IMR-90 (cell line): ENCODE data around the gene DTD1. TPM values are rescaled to one million over a fixed set of nuclear protein-coding genes. Genes with fewer than 3 reads are reported as not detected.

Experiments used
- ATAC-seq: fragments of 200-7000 bp; cut with Tn5 transposase; 2 replicates; pipeline ENCODE4 v1.9.1; 2020; ENCODE audit warnings: low read depth, mild to moderate bottlenecking, moderate library complexity
- BruUV-seq: library from RNA; stranded (reverse); fragments of 400-500 nt; replicated peaks from 2 replicates; lab custom pipeline; 2021; lab: Mats Ljungman, UMichigan
- CTCF ChIA-PET: fragments of 300-600 bp; formaldehyde crosslinking; extraction: SDS; loops from one replicate; lab custom pipeline; 2021; ENCODE audit warnings: antibody characterized with exemption; lab: Yijun Ruan, JAX
- POLR2A ChIA-PET: fragments of 300-600 bp; sonication (Branson Sonifier 250); formaldehyde crosslinking; loops from one replicate; lab custom pipeline; 2022; ENCODE audit warnings: antibody characterized with exemption; ENCODE audit not compliant: unreplicated experiment; lab: Charles Lee
- DNase-seq: peaks from one replicate; pipeline ENCODE4 v3.0.0; 2013
- H2AFZ ChIP-seq: replicated peaks from 2 replicates; pipeline ENCODE3; 2013; ENCODE audit warnings: low read length, mild to moderate bottlenecking; ENCODE audit not compliant: poor library complexity
- H2AK5ac ChIP-seq: 2 replicates; pipeline ENCODE4 v1.6.1; 2013; ENCODE audit warnings: low read depth, low read length, inconsistent platforms
- H2AK9ac ChIP-seq: replicated peaks from 2 replicates; pipeline ENCODE3; 2013; ENCODE audit warnings: mild to moderate bottlenecking, low read depth, low read length, moderate library complexity; ENCODE audit not compliant: poor library complexity
- H2BK120ac ChIP-seq: 2 replicates; pipeline ENCODE4 v1.6.1; 2013; ENCODE audit warnings: low read depth, low read length, inconsistent platforms
- H2BK15ac ChIP-seq: 3 replicates; pipeline ENCODE4 v1.6.1; 2013; ENCODE audit warnings: low read depth, low read length, inconsistent platforms
- H2BK20ac ChIP-seq: 2 replicates; pipeline ENCODE4 v1.6.1; 2013; ENCODE audit warnings: low read depth, mild to moderate bottlenecking, inconsistent platforms, low read length, moderate library complexity
- H2BK5ac ChIP-seq: 2 replicates; pipeline ENCODE4 v1.6.1; 2013; ENCODE audit warnings: mild to moderate bottlenecking, low read depth, low read length, inconsistent platforms; ENCODE audit not compliant: poor library complexity, severe bottlenecking
- H3K14ac ChIP-seq: replicated peaks from 2 replicates; pipeline ENCODE4 v1.6.1; 2013; ENCODE audit warnings: low read depth, low read length, inconsistent platforms
- H3K18ac ChIP-seq: 2 replicates; pipeline ENCODE4 v1.6.1; 2013; ENCODE audit warnings: low read depth, low read length, control low read depth
- H3K23ac ChIP-seq: 2 replicates; pipeline ENCODE4 v1.6.1; 2013; ENCODE audit warnings: low read depth, low read length, inconsistent platforms
- H3K27ac ChIP-seq: 2 replicates; pipeline ENCODE4 v1.5.1; 2013; ENCODE audit warnings: mild to moderate bottlenecking, control low read depth, low read length; ENCODE audit not compliant: insufficient read depth
- H3K27me3 ChIP-seq: 2 replicates; pipeline ENCODE4 v1.6.1; 2013; ENCODE audit warnings: low read length; ENCODE audit not compliant: control insufficient read depth, insufficient read depth
- H3K36me3 ChIP-seq: 2 replicates; pipeline ENCODE4 v1.6.1; 2013; ENCODE audit warnings: low read length, mixed read lengths; ENCODE audit not compliant: control insufficient read depth, insufficient read depth
- H3K4ac ChIP-seq: 2 replicates; pipeline ENCODE4 v1.6.1; 2013; ENCODE audit warnings: low read depth, low read length, inconsistent platforms
- H3K4me1 ChIP-seq: 2 replicates; pipeline ENCODE4 v1.6.1; 2013; ENCODE audit warnings: low read length, mixed read lengths; ENCODE audit not compliant: control insufficient read depth, insufficient read depth
- H3K4me2 ChIP-seq: 2 replicates; pipeline ENCODE4 v1.6.1; 2013; ENCODE audit warnings: low read depth, mild to moderate bottlenecking, control low read depth, low read length, moderate library complexity
- H3K4me3 ChIP-seq: 2 replicates; pipeline ENCODE4 v1.5.1; 2013; ENCODE audit warnings: low read depth, mild to moderate bottlenecking, control low read depth, low read length, moderate library complexity; ENCODE audit not compliant: insufficient read depth
- H3K56ac ChIP-seq: 2 replicates; pipeline ENCODE4 v1.6.1; 2013; ENCODE audit warnings: low read length, inconsistent platforms; ENCODE audit not compliant: insufficient read depth; ENCODE audit errors: extremely low read depth
- H3K79me1 ChIP-seq, 2 experiments: 2 replicates each; pipeline ENCODE4 v1.6.1; 2013; ENCODE audit warnings: low read length in 2 of 2, inconsistent platforms in 1 of 2, low read depth in 1 of 2
- H3K9ac ChIP-seq: 2 replicates; pipeline ENCODE4 v1.6.1; 2013; ENCODE audit warnings: low read depth, low read length, control low read depth
- H3K9me1 ChIP-seq: 2 replicates; pipeline ENCODE4 v1.6.1; 2013; ENCODE audit warnings: low read length, inconsistent platforms; ENCODE audit not compliant: insufficient read depth
- H3K9me3 ChIP-seq: 2 replicates; pipeline ENCODE4 v1.6.1; 2013; ENCODE audit warnings: low read length; ENCODE audit not compliant: control insufficient read depth, insufficient read depth
- H4K20me1 ChIP-seq: 2 replicates; pipeline ENCODE4 v1.6.1; 2013; ENCODE audit warnings: low read length, inconsistent platforms; ENCODE audit not compliant: insufficient read depth
- H4K5ac ChIP-seq: 2 replicates; pipeline ENCODE4 v1.6.1; 2013; ENCODE audit warnings: mild to moderate bottlenecking, low read depth, low read length, control low read depth
- H4K8ac ChIP-seq, 2 experiments: 2 replicates each; pipeline ENCODE4 v1.6.1; 2013; ENCODE audit warnings: low read depth in 2 of 2, low read length in 2 of 2, control low read depth in 1 of 2, inconsistent platforms in 1 of 2
- H4K91ac ChIP-seq: 2 replicates; pipeline ENCODE4 v1.6.1; 2013; ENCODE audit warnings: low read depth, low read length, inconsistent platforms; ENCODE audit not compliant: insufficient read depth
- BHLHE40 ChIP-seq: fragments of 150-350 bp; IDR thresholded peaks from 2 replicates; pipeline ENCODE4 v1.6.1; 2016; ENCODE audit warnings: mild to moderate bottlenecking, low read depth, low read length
- CEBPB ChIP-seq: IDR thresholded peaks from 2 replicates; pipeline ENCODE4 v1.6.1; 2012; ENCODE audit warnings: low read depth, low read length, improper control_type of control experiment
- CHD1 ChIP-seq: IDR thresholded peaks from 2 replicates; pipeline ENCODE4 v1.6.1; 2012; ENCODE audit warnings: low read depth, low read length, improper control_type of control experiment
- CTCF ChIP-seq: conservative IDR thresholded peaks from 2 replicates; pipeline ENCODE4 v1.5.1; 2012; ENCODE audit warnings: mild to moderate bottlenecking, low read depth, low read length, improper control_type of control experiment
- MAZ ChIP-seq: IDR thresholded peaks from 2 replicates; pipeline ENCODE4 v1.6.1; 2012; ENCODE audit warnings: low read depth, mild to moderate bottlenecking, low read length, improper control_type of control experiment, moderate library complexity, borderline replicate concordance
- MXI1 ChIP-seq: IDR thresholded peaks from 2 replicates; pipeline ENCODE4 v1.6.1; 2012; ENCODE audit warnings: low read depth, mild to moderate bottlenecking, low read length, moderate library complexity, borderline replicate concordance
- NFE2L2 ChIP-seq: fragments of 150-350 bp; IDR thresholded peaks from 2 replicates; pipeline ENCODE4 v1.6.1; 2016; ENCODE audit warnings: low read depth, mild to moderate bottlenecking, low read length
- RCOR1 ChIP-seq: IDR thresholded peaks from 2 replicates; pipeline ENCODE4 v1.6.1; 2012; ENCODE audit warnings: mild to moderate bottlenecking, low read length, improper control_type of control experiment; ENCODE audit not compliant: insufficient replicate concordance
- RFX5 ChIP-seq: IDR thresholded peaks from 2 replicates; pipeline ENCODE4 v1.8.0; 2012; ENCODE audit warnings: low read depth, mild to moderate bottlenecking, low read length, moderate library complexity
- WGBS, 2 experiments: methylation state at CpG; one replicate each; pipeline versions ENCODE4 v1.1.5 to v1.1.7; 2013; ENCODE audit warnings: missing lambda C conversion rate in 2 of 2; ENCODE audit not compliant: insufficient read length in 1 of 2; ENCODE audit errors: extremely low coverage in 2 of 2; 5-methylcytosine and 5-hydroxymethylcytosine counted together
- dilution Hi-C: fragments of 300-500 bp; cut with HindIII; formaldehyde crosslinking; loops from one replicate; pipeline ENCODE4 v1.14.3; 2018; ENCODE audit warnings: low sequenced_read_pairs; ENCODE audit not compliant: unreplicated experiment
- in situ Hi-C: fragments of 300-500 bp; cut with MboI; formaldehyde crosslinking; loops from 3 replicates; pipeline ENCODE4 v1.14.3; 2019; ENCODE audit warnings: low sequenced_read_pairs, inconsistent platforms, mixed read lengths
- intact Hi-C: fragments of 100-400 bp; cut with micrococcal nuclease; formaldehyde crosslinking; loops from 2 replicates; pipeline ENCODE4 v1.10.0; 2022
- polyA plus RNA-seq, 3 experiments: library from polyadenylated mRNA; depleted of rRNA; stranded (reverse); fragments of >200 nt; gene quantifications; 2 replicates each; pipeline ENCODE4 v1.2.3, GENCODE V29; 2012; ENCODE audit warnings: low replicate concordance in 1 of 3
- total RNA-seq: library from RNA; depleted of rRNA; stranded (reverse); fragments of >200 nt; gene quantifications from 2 replicates; pipeline ENCODE4 v1.2.3, GENCODE V29; 2012

Gene DTD1
- total and polyA plus RNA-seq, 2 of the 4 experiments (the other 2 are of a cell fraction) = 73.1 to 101 TPM

- in situ Hi-C loops = no loop called here
- Histone ChIP-seq H3K36me3 (no peaks in the 10 kb centered on the region), H3K79me1 (no peaks in the 10 kb centered on the region), H3K23ac (no peak overlapping the region), H2BK120ac (no peak overlapping the region), H3K4ac (no peak overlapping the region), H3K4me1 (no peaks in the 10 kb centered on the region), H2AFZ (no peak overlapping the region), H4K8ac (no peak overlapping the region), H3K14ac (no peak overlapping the region), H3K9me1 (no peaks in the 10 kb centered on the region), H3K9me3 (no peaks in the 10 kb centered on the region), H3K9ac (no peak overlapping the region), H2AK9ac (no peak overlapping the region), H3K18ac (no peak overlapping the region), H4K91ac (no peak overlapping the region), H3K4me2 (no peak overlapping the region; the same call in 1 of the 2 replicates), H2BK20ac (no peak overlapping the region), H2AK5ac (no peak overlapping the region), H4K20me1 (no peaks in the 10 kb centered on the region), H3K4me3 (no peak overlapping the region), H2BK15ac (no peak overlapping the region), H3K27ac (no peak overlapping the region), H3K56ac (no peak overlapping the region), H2BK5ac (no peak overlapping the region), H3K27me3 (no peaks in the 10 kb centered on the region; the same call in 1 of the 2 replicates), H4K5ac (no peak overlapping the region)
- CTCF ChIA-PET = no interaction called here
- DNase-seq (no peak), ATAC-seq (no peak)
- no TSS peak for BruUV-seq
- TF ChIP-seq RFX5 (no peak), MXI1 (no peak), MAZ (no peak), CEBPB (no peak), NFE2L2 (no peak), CHD1 (no peak), CTCF (no peak), RCOR1 (no peak), BHLHE40 (no peak)
- WGBS, 2 experiments = no CpG with 5 or more reads among the region's 9 CpGs
- intact Hi-C loops = no loop called here
- dilution Hi-C loops = no loop called here
- POLR2A ChIA-PET = no interaction called here
These were observed 192.7 kb downstream of the DTD1 start for GRCh38 chr20:18780385-18781130.
